GM19452 (cell line): ENCODE results near the gene PRELID1.
"Not testable (repeated sequence)": the region's sequence is repeated elsewhere in the genome, so short reads cannot be mapped to it uniquely, and the experiment has no call there.

Experiments used
- ATAC-seq: cut with Tn5 transposase; IDR thresholded peaks from one replicate; pipeline ENCODE4 v1.9.1; 2021; ENCODE audit not compliant: unreplicated experiment

PRELID1 gene, protein sequence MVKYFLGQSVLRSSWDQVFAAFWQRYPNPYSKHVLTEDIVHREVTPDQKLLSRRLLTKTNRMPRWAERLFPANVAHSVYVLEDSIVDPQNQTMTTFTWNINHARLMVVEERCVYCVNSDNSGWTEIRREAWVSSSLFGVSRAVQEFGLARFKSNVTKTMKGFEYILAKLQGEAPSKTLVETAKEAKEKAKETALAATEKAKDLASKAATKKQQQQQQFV

GRCh38 chr5:177303121-177303924 is at the start of gene PRELID1, which contains the start of gene RAB24:
Gene PRELID1 (plus strand): TSS chr5:177303799. CDS start chr5:177303986, 187 bp downstream.
Gene RAB24 (minus strand): TSS chr5:177303719. CDS start chr5:177303288, 431 bp downstream.
- ATAC-seq, result peak; percentile 57

GRCh38 chr5:177256296-177256695 is 47.3 kb upstream of the PRELID1 start:
- ATAC-seq, result no peak

GRCh38 chr5:177258711-177259110 is 44.9 kb upstream of the PRELID1 start:
- not testable (repeated sequence) for ATAC-seq

DNA sequence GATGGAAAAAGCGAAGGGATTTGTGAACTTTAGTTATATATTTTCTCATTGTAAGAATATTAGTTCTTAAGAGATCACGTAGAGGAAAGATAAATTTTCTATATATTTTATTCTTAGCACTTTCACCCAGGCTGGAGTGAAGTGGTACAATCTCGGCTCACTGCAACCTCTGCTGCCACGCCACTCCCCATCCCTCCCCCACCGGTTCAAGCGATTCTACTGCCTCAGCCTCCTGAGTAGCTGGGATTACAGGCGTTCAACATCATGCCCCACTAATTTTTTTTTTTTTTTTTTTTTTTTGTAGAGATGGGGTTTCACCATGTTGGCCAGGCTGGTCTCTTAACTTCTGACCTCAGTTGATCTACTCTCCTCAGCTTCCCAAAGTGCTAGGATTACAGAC is 42.6 kb upstream of the PRELID1 start:
- ATAC-seq, result no peak

DNA sequence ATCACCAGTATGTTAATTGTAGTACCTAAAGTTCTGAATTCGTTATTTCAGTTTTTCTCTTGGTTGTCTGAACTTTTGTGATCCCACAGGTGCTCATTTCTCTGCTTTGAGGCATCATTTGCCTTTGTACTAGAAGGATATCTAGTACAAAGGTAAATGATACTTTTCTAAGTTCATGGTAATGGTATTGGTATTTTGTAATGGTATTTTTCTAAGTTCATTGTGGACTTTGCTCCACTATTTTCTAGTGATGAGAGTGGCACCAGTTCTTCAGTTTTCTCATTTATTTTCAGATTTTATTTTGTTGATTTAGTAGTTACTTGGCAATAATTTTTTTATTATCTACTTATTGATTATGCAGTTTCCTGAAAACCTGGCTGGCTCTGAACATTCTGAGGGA is 42.1 kb upstream of the PRELID1 start:
- no peak for ATAC-seq

- ATAC-seq, result no peak
Measured at GRCh38 chr5:177264178-177264577, 39.4 kb upstream of the PRELID1 start.

GRCh38 chr5:177265395-177265794 is 38.2 kb upstream of the PRELID1 start:
- no peak for ATAC-seq

DNA sequence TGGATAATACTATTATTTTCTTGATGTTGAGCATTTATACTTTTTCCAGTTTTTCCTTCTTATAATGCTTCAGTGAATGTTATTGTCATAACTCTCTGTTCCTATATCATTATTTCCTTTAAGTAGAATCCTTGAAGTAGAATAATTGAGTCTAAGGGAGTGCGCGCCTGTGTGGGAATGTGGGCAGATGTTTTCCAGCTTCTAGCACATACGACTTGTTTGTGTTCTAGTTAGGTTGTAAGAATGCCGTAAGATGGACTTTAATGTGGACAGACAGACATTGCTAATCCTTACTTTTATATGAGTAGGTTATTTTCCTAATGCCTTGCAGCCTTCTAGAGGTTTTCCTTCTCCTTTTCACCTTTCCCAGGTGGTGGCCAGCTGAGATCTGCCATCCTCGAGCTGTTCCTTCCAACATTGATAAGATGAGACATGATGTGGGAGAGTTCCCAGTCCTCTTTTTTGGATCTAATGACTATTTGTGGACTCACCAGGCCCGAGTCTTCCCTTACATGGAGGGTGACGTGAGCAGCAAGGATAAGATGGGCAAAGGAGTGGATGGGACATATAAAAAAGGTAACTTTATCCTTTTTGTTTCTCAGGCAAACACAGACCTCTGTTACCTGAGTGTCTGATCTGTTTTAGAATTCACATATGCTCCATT is 34.2 kb upstream of the PRELID1 start:
- ATAC-seq, result no peak

DNA sequence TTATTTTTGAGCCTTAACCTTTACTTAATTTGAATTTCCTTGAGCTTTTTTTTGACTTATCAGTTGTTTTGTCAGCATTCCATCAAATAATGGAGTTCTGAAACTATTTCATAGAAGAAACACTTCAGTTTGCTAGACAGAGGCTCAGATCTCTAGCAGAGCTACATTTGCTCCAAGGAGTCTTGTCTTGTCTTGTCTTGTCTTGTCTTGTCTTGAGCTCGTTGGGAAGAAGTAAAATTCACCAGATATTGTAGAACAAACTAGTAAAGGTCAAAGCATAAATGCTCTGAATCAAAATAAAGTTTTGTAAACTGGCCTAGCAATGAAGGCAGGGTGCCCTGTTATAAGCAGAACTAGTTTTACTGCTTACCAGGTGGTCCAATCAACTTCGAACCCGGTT is 33.6 kb upstream of the PRELID1 start:
- ATAC-seq, result no peak

- no peak for ATAC-seq
Measured at GRCh38 chr5:177270653-177271052, 32.9 kb upstream of the PRELID1 start.

GRCh38 chr5:177271113-177271512 is 32.5 kb upstream of the PRELID1 start:
- no peak for ATAC-seq

- ATAC-seq, result no peak
Measured at GRCh38 chr5:177275883-177276282, 27.7 kb upstream of the PRELID1 start.

DNA sequence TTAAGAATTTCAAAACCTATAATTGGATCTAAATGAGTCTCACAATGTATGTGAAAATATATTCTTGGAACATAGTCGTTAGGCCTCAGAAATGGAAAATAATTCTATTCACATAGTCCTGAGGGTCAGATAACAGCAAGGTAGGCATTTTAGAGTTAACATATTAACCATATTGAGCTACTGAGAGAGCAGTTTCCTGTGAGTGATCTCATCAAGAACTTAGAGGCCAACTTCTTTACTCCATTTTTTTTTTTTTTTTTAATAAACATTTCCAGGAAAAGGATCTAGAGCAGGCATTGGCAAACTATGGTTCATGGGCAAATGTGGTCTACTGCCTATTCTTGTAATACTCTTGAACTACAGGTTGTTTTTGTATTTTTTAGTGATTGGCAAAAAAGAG is 26.7 kb upstream of the PRELID1 start:
- ATAC-seq, result no peak

DNA sequence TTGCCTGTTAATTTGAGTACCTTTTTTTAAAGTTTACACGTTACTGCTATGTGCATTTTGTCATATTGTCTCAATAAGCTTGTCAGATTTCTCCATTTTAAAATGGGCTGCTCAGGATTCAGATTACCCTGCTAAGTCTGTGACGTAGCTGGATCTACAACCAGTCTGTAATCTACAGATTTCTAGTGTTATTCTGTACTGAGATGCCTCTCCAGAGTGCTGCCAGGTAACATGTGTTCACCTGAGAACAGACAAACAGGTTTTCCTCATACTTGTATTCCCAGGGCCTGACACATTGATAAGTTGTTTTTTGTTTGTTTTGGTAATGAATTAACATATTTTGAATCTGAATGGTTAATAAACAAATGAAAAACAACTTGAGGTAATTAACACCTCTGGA is 15.4 kb upstream of the PRELID1 start:
- ATAC-seq, result no peak

DNA sequence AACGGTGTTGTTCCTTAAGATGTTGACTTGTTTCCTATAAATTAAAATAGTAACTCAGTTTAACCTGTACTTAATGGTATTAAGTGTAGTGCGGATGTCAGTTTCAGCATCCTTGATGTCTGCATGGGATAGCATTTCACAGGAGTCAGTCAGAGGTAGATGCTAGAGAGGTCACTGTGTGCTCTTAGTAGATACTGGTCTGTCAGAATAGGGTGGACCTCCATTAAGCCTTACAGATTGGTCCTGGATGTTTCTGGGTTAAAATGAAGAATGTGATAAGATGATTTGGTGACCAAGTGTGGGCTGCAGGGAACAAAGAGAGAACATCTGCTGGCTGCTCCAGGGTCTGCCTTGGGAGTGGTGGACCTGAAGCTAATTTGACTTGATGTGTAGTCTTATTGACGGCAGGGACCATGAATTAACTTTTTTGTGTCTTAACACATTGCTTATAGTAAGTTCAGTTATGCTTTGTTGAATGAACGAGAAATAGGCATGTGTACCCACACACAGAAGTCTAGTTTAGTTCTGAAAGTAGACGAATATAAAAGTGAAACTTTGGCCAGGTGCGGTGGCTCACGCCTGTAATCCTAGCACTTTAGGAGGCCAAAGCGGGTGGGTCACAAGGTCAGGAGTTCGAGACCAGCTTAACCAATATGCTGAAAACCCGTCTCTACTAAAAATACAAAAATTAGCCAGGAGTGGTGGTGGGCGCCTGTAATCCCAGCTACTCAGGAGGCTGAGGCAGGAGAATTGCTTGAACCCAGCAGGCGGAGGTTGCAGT is 12.6 kb upstream of the PRELID1 start:
- ATAC-seq, result no peak

- ATAC-seq, result no peak
Measured at GRCh38 chr5:177291735-177292134, 11.9 kb upstream of the PRELID1 start.

DNA sequence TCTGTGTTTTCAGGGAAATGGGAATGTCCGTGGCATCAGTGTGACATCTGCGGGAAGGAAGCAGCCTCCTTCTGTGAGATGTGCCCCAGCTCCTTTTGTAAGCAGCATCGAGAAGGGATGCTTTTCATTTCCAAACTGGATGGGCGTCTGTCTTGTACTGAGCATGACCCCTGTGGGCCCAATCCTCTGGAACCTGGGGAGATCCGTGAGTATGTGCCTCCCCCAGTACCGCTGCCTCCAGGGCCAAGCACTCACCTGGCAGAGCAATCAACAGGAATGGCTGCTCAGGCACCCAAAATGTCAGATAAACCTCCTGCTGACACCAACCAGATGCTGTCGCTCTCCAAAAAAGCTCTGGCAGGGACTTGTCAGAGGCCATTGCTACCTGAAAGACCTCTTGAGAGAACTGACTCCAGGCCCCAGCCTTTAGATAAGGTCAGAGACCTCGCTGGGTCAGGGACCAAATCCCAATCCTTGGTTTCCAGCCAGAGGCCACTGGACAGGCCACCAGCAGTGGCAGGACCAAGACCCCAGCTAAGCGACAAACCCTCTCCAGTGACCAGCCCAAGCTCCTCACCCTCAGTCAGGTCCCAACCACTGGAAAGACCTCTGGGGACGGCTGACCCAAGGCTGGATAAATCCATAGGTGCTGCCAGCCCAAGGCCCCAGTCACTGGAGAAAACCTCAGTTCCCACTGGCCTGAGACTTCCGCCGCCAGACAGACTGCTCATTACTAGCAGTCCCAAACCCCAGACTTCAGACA is 9.6 kb upstream of the PRELID1 start:
- ATAC-seq, result no peak

DNA sequence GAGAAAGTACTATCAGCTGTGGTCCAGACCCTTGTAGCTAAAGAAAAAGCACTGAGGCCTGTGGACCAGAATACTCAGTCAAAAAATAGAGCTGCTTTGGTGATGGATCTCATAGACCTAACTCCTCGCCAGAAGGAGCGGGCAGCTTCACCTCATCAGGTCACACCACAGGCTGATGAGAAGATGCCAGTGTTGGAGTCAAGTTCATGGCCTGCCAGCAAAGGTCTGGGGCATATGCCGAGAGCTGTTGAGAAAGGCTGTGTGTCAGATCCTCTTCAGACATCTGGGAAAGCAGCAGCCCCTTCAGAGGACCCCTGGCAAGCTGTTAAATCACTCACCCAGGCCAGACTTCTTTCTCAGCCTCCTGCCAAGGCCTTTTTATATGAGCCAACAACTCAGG is 9.0 kb upstream of the PRELID1 start:
- no peak for ATAC-seq

DNA sequence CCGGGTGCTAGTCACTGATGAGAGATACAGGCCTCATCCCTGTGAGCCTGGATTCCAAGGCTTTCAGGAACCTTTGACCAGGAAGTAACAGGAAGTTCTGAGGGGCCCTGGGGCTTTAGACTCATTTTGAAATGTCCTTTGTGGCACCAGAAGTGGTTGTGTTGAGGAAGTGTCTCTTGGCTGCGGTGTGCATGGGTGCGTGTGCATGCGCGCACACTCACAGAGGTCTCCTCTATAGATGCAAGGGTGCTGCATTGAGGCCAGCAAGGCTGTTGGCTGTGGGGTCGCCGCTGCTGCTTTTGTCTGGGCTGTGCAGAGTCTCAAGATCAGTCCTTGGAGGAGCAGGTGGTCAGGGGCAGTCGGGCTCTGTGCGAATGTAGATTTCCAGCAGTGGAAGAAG is 7.7 kb upstream of the PRELID1 start:
- ATAC-seq, result no peak

DNA sequence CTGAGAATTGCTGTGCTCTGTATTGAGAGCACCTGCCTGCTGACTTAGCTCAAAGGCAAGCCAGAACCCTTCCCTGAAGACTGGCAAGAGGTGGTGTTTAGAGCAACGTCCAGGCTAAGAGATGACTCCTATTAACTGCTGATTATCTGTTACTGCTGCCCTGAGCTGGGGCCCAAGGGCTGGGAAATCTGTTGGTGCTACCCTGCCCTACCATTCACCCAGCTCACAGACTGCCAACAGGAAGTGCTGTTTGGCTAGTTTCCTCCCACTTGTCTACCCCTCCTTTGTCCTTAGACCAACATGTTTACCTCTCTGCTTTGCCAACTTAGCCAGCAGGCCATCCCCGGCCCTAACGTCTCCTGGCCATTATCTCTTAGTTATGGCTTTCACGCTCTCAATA is 7.0 kb upstream of the PRELID1 start:
- ATAC-seq, result no peak
